Panc1 (cell line): ENCODE data around the gene GZF1. TPM values are rescaled to one million over a fixed set of nuclear protein-coding genes. Genes with fewer than 3 reads are reported as not detected.

Experiments
- ATAC-seq: fragments of 200-7000 bp; cut with Tn5 transposase; 2 replicates; pipeline ENCODE4 v1.9.1; 2020; ENCODE audit warnings: mild to moderate bottlenecking, moderate library complexity
- BruUV-seq: library from RNA; stranded (reverse); fragments of 400-500 nt; replicated peaks from 2 replicates; lab custom pipeline; 2021; lab: Mats Ljungman, UMichigan
- CTCF ChIA-PET: fragments of 300-600 bp; sonication (Branson Sonifier 250); formaldehyde crosslinking; loops from one replicate; lab custom pipeline; 2022; ENCODE audit warnings: antibody characterized with exemption; lab: Charles Lee
- POLR2A ChIA-PET: fragments of 300-600 bp; sonication (Branson Sonifier 250); formaldehyde crosslinking; loops from one replicate; lab custom pipeline; 2022; ENCODE audit warnings: antibody characterized with exemption; lab: Charles Lee
- DNase-seq: peaks from one replicate; pipeline ENCODE4 v3.0.0-alpha.2; 2010; ENCODE audit warnings: low read depth, low spot score
- H3K27ac ChIP-seq: 2 replicates; pipeline ENCODE4 v1.5.1; 2011; ENCODE audit warnings: mild to moderate bottlenecking, low read length, inconsistent platforms
- H3K27me3 ChIP-seq: fragments of 200-500 bp; sonication (Bioruptor generic); 2 replicates; pipeline ENCODE4 v1.6.0; 2014; ENCODE audit warnings: low read length, inconsistent platforms; ENCODE audit not compliant: control insufficient read depth, insufficient read depth
- H3K36me3 ChIP-seq: fragments of 200-500 bp; sonication (Bioruptor generic); 2 replicates; pipeline ENCODE4 v1.5.1; 2014; ENCODE audit warnings: inconsistent platforms, mild to moderate bottlenecking, low read length, moderate library complexity; ENCODE audit not compliant: control insufficient read depth, insufficient read depth
- H3K4me1 ChIP-seq: 2 replicates; pipeline ENCODE4 v1.5.1; 2011; ENCODE audit warnings: inconsistent platforms, mild to moderate bottlenecking, low read length, moderate library complexity; ENCODE audit not compliant: control insufficient read depth, insufficient read depth
- H3K4me3 ChIP-seq, 2 experiments: 2 replicates each; pipeline ENCODE4 v1.5.1; 2011 to 2012; ENCODE audit warnings: low read depth in 2 of 2, low read length in 2 of 2, mild to moderate bottlenecking in 2 of 2, inconsistent platforms in 1 of 2, moderate library complexity in 1 of 2
- H3K9me3 ChIP-seq: fragments of 200-500 bp; sonication (Bioruptor generic); 2 replicates; pipeline ENCODE4 v1.5.1; 2014; ENCODE audit warnings: low read depth, mild to moderate bottlenecking, inconsistent platforms, low read length, moderate library complexity; ENCODE audit not compliant: control insufficient read depth, insufficient read depth
- POLR2AphosphoS5 ChIP-seq: IDR thresholded peaks from 2 replicates; pipeline ENCODE4 v1.6.1; 2012; ENCODE audit warnings: mild to moderate bottlenecking, low read depth, low read length, moderate library complexity
- SIN3A ChIP-seq: IDR thresholded peaks from 2 replicates; pipeline ENCODE4 v1.6.1; 2012; ENCODE audit warnings: low read depth, mild to moderate bottlenecking, low read length, moderate library complexity, borderline replicate concordance; ENCODE audit not compliant: insufficient read depth
- TCF7L2 ChIP-seq: IDR thresholded peaks from 2 replicates; pipeline ENCODE4 v1.6.1; 2011; ENCODE audit warnings: mild to moderate bottlenecking, low read depth, low read length, inconsistent platforms
- in situ Hi-C: cut with HindIII; loops from 2 replicates; pipeline ENCODE4 v1.10.0; 2016; ENCODE audit warnings: low sequenced_read_pairs, low pct_unique_long_range_greater_than_20kb
- intact Hi-C: fragments of 100-400 bp; cut with micrococcal nuclease; formaldehyde crosslinking; loops from one replicate; pipeline ENCODE4 v1.10.0; 2022; ENCODE audit not compliant: unreplicated experiment
- total RNA-seq: library from RNA; stranded (reverse); gene quantifications from one replicate; pipeline ENCODE4 v1.2.1, GENCODE V29; 2021; ENCODE audit not compliant: unreplicated experiment
- TF ChIP-seq, protein P1 (sequence below): fragments of 450-650 bp; IDR thresholded peaks from 2 replicates; pipeline ENCODE4 v1.5.1; 2017; ENCODE audit warnings: mild to moderate bottlenecking
- TF ChIP-seq, protein P2 (sequence below), 2 experiments: IDR thresholded peaks; 2 replicates each; pipeline ENCODE4 v1.6.1; 2011 to 2012; ENCODE audit warnings: low read depth in 2 of 2, control low read depth in 1 of 2, low read length in 1 of 2, mild to moderate bottlenecking in 1 of 2, moderate library complexity in 1 of 2; ENCODE audit not compliant: insufficient read depth in 1 of 2

The GZF1 gene
- total RNA-seq, 1 experiment from 2014 or later: 18.0 TPM

DNA sequence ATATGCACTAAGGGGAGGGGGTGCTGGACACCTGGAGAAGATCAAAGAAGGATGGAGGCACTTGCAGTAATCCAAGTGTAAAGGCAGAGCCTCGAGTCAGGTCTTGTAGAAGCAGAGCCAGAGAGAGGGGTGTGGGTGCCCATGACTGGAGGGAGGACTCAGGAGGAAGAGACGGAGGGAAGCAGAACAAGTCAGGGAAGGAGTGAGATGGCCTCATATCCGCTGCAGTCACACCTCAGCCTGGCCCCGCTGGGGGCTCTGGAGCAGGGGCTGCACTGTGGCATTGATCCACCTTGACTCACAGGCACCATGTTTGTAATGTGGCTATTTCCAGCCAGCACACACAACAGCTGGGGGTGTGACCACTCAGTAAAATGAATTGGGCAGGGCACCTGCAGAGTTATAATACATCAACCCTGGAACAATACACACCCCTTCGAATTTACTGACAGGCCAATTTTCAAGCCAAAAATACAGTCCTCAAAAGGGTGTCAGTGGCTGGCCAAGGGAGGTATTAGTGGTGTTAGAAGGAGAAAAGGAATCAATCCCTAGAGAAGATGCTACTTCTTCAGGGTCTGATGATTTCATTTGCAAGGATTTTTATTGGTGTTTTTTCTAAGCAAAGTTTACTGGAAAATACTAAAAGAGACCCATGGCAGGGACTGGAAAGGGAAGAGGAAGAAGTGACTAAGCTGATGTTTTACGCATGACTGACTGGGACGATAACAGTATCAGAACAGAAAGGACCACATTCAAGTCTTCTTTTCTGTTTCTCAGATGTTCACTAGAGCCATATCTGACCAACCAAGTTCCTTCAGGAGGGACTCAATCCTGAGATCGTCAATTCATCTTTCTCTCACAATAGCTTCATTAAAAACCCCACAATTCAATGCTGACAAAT lies 30.3 kb upstream of the GZF1 start:
- H3K4me1 ChIP-seq: no peaks in the 10 kb centered on the region
- BruUV-seq: no TSS peak
- ChIA-PET CTCF (no interaction called here), POLR2A (no interaction called here)
- intact Hi-C loops: loop anchor here (10.0 kb wide), 1 partner anchor 277 kb away; no protein-coding TSS in a partner anchor
- TF ChIP-seq TCF7L2: no peak
- TF ChIP-seq, protein P1, sequence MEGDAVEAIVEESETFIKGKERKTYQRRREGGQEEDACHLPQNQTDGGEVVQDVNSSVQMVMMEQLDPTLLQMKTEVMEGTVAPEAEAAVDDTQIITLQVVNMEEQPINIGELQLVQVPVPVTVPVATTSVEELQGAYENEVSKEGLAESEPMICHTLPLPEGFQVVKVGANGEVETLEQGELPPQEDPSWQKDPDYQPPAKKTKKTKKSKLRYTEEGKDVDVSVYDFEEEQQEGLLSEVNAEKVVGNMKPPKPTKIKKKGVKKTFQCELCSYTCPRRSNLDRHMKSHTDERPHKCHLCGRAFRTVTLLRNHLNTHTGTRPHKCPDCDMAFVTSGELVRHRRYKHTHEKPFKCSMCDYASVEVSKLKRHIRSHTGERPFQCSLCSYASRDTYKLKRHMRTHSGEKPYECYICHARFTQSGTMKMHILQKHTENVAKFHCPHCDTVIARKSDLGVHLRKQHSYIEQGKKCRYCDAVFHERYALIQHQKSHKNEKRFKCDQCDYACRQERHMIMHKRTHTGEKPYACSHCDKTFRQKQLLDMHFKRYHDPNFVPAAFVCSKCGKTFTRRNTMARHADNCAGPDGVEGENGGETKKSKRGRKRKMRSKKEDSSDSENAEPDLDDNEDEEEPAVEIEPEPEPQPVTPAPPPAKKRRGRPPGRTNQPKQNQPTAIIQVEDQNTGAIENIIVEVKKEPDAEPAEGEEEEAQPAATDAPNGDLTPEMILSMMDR: no peak
- TF ChIP-seq, protein P2, sequence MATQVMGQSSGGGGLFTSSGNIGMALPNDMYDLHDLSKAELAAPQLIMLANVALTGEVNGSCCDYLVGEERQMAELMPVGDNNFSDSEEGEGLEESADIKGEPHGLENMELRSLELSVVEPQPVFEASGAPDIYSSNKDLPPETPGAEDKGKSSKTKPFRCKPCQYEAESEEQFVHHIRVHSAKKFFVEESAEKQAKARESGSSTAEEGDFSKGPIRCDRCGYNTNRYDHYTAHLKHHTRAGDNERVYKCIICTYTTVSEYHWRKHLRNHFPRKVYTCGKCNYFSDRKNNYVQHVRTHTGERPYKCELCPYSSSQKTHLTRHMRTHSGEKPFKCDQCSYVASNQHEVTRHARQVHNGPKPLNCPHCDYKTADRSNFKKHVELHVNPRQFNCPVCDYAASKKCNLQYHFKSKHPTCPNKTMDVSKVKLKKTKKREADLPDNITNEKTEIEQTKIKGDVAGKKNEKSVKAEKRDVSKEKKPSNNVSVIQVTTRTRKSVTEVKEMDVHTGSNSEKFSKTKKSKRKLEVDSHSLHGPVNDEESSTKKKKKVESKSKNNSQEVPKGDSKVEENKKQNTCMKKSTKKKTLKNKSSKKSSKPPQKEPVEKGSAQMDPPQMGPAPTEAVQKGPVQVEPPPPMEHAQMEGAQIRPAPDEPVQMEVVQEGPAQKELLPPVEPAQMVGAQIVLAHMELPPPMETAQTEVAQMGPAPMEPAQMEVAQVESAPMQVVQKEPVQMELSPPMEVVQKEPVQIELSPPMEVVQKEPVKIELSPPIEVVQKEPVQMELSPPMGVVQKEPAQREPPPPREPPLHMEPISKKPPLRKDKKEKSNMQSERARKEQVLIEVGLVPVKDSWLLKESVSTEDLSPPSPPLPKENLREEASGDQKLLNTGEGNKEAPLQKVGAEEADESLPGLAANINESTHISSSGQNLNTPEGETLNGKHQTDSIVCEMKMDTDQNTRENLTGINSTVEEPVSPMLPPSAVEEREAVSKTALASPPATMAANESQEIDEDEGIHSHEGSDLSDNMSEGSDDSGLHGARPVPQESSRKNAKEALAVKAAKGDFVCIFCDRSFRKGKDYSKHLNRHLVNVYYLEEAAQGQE (IDR thresholded peaks at IDR 0.05; ENCODE audit: insufficient read depth in 1 of 2, low read depth in 2 of 2, low read length in 1 of 2): no peak
- no peak for TF ChIP-seq SIN3A
- no peak for TF ChIP-seq POLR2AphosphoS5
- no peaks in the 10 kb centered on the region for H3K9me3 ChIP-seq
- ATAC-seq: no peak
- H3K27ac ChIP-seq: no peak overlapping the region
- H3K4me3 ChIP-seq: no peak overlapping the region
- no peak for DNase-seq
- in situ Hi-C loops: no loop called here
- no peaks in the 10 kb centered on the region for H3K27me3 ChIP-seq
- no peaks in the 10 kb centered on the region for H3K36me3 ChIP-seq

DNA sequence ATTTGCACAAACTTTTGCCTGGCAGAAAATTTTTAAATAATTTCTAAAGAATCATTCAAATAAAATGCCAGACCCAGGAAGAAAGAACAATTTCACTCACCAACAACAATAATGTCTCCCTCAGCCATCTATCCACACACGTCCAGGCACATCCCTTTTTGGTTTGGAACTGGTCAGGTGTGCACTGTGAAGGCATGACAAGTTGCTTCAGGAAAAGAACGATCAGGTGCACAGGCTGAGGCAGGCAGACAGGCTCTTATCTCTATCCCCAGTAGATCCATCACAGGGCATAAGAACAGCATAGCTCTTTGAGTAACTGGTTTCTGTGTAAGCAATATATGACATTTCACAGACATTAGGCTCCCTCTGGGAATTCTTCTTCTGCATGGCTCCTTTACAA lies 29.5 kb upstream of the GZF1 start:
- BruUV-seq: no TSS peak
- no peaks in the 10 kb centered on the region for H3K9me3 ChIP-seq
- POLR2A ChIA-PET: no interaction called here
- no peaks in the 10 kb centered on the region for H3K36me3 ChIP-seq
- CTCF ChIA-PET: no interaction called here
- ATAC-seq: no peak
- H3K4me3 ChIP-seq: no peak overlapping the region
- no peak for TF ChIP-seq POLR2AphosphoS5
- no peak for TF ChIP-seq SIN3A
- TF ChIP-seq, protein P2 (IDR thresholded peaks at IDR 0.05; ENCODE audit: insufficient read depth in 1 of 2, low read depth in 2 of 2, low read length in 1 of 2): no peak
- TF ChIP-seq, protein P1: no peak
- no peak for TF ChIP-seq TCF7L2
- DNase-seq: no peak
- H3K27ac ChIP-seq: no peak overlapping the region
- in situ Hi-C loops: no loop called here
- no peaks in the 10 kb centered on the region for H3K27me3 ChIP-seq
- no peaks in the 10 kb centered on the region for H3K4me1 ChIP-seq
- intact Hi-C loops: loop anchor here (10.0 kb wide), 1 partner anchor 278 kb away; no protein-coding TSS in a partner anchor
